ENCODE measurements around the gene RPS6KA2.

DNA sequence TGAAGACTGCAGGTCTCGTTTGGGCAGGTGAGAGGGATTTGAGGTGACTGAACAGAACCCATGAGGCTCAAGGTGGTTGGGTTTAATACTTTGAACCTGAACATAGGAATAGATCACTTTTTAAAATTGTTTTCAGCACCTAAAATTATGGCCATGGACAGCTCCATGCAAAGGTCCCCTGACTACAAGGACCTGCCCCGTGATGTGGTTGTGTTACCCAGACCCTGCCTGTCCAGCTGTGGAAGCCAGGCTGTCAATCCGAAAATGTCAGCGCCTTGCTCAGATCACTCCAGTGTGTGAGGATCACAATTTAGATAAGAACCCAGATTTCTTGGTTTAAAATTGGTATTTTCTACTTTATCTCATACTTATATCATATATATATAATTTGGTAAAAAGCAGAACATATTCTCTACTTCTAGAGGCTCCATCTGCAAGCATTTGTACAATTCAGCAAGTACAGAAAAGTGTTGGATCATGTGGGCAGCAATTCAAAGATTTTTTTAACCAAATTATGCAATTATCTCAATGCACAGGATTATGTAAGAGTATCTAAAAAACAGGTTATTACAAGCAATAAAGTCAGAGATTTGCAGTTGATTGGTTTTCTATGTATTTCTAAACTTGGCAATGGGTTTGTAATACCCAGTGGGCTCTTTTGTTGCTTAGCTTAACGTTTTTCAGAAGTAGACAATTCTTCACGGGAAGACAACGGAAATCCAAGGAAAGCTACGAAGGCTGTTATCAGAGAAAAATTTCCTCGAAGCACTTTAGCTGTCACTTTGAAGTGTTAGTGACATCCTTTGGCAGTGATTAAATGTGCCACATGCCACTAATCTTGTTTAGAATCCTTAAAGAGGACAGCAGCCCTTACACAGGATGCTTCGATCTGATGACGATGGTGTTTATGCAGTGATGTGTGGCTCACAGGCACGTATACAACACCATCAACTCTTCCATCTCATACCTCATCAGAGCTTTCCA, 24.1 kb upstream of the RPS6KA2 start:
- TF ChIP-seq CTCF (IDR thresholded peaks at IDR 0.05) (no peak), EZH2 (IDR thresholded peaks at IDR 0.05; ENCODE audit: borderline replicate concordance, insufficient read depth, low read depth, low read length, poor library complexity, severe bottlenecking) (no peak)

Data from B cell (primary cell).